AG09319 (cell line): Measurements from ENCODE around the gene GSDME.

Source experiments
- DNase-seq: peaks from one replicate; pipeline ENCODE4 v3.0.0-alpha.2; 2010; ENCODE audit warnings: low read depth; ENCODE audit errors: extremely low read depth
- CTCF ChIP-seq: IDR thresholded peaks from 2 replicates; pipeline ENCODE4 v1.5.1; 2011; ENCODE audit warnings: low read depth, mild to moderate bottlenecking, inconsistent platforms, low read length, moderate library complexity

GSDME gene

GRCh38 chr7:24709051-24709450 lies 48.2 kb downstream of the GSDME start:
- DNase-seq: no peak
- no peak for TF ChIP-seq CTCF

GRCh38 chr7:24707988-24708615 lies 49.2 kb downstream of the GSDME start:
- no peak for TF ChIP-seq CTCF
- peak; percentile 40 for DNase-seq

GRCh38 chr7:24706211-24707170 lies 50.8 kb downstream of the GSDME start:
- DNase-seq: no peak
- no peak for TF ChIP-seq CTCF

- no peak for DNase-seq
- no peak for TF ChIP-seq CTCF
Measured at GRCh38 chr7:24705461-24705954, 51.8 kb downstream of the GSDME start.

GRCh38 chr7:24704311-24704710 lies 53.0 kb downstream of the GSDME start:
- no peak for TF ChIP-seq CTCF
- no peak for DNase-seq

GRCh38 chr7:24703296-24703695 lies 54.0 kb downstream of the GSDME start:
- DNase-seq: no peak
- no peak for TF ChIP-seq CTCF

- no peak for TF ChIP-seq CTCF
- DNase-seq: peak; percentile 19
Measured at GRCh38 chr7:24702755-24703154, 54.5 kb downstream of the GSDME start.
